Endometrial microvascular endothelial cells (primary cell): ENCODE measurements around the gene GOLT1B. TPM values are rescaled to one million over a fixed set of nuclear protein-coding genes. Genes with fewer than 3 reads are reported as not detected.
"Not testable (repeated sequence)": the region's sequence is repeated elsewhere in the genome, so short reads cannot be mapped to it uniquely, and the experiment has no call there.

ENCODE experiments used
- in situ Hi-C: cut with HindIII; loops from 2 replicates; pipeline ENCODE4 v1.10.0; 2017; ENCODE audit warnings: low sequenced_read_pairs, low pct_unique_long_range_greater_than_20kb; ENCODE audit errors: inconsistent ontology term
- total RNA-seq: library from RNA; depleted of rRNA; stranded (reverse); fragments of >200 nt; gene quantifications from one replicate; pipeline ENCODE4 v1.2.3, GENCODE V29; 2015; ENCODE audit errors: inconsistent ontology term

Gene GOLT1B, protein sequence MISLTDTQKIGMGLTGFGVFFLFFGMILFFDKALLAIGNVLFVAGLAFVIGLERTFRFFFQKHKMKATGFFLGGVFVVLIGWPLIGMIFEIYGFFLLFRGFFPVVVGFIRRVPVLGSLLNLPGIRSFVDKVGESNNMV
- 41.6 TPM for total RNA-seq

DNA sequence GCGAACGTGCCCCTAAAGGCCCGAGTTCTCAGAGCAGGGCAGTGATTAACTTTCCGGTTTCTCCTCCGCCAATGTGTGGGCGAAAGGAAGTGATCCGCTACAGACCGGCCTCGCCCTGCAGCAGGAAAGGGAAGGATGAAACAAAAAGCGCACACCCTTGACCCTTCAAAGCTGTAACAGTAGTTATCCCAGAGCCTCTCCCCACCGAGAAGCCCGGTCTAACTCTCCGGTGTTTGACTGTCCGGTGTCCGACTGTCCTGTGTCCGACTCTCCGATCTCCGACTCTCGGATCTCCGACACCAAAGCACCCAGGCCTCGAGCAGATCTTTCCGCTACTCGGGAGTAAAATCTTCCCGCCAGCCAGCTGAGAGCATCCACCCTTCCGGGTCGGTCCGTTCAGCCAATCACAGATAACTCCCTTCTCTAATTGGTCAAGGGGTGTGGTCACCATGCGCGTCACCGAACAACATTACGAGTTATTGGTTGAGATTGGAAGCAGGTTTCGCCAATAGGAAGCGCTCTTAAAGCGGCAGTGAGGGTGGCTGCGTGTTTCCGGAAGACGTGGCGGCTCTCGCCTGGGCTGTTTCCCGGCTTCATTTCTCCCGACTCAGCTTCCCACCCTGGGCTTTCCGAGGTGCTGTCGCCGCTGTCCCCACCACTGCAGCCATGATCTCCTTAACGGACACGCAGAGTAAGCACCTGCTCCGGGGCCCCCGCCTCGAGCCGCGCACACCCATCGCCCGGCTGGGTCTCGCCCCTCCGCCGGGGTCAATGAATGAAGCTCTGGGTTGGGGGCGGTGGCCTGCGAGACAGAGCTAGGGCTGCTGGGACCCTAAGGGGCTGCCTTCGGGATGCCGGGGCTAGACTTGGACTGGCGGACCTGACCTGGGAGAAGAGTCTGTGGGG is at the start of gene GOLT1B, which contains the start of gene RECQL:
TSS of gene GOLT1B (plus strand) at position 532 of the 906 bp plus-strand sequence. CDS start at position 667, 135 bp downstream.
TSS of gene RECQL (minus strand) at position 378 of the 906 bp plus-strand sequence. CDS start 2,065 bp downstream, outside the sequence.
- in situ Hi-C loops: no loop called here

DNA sequence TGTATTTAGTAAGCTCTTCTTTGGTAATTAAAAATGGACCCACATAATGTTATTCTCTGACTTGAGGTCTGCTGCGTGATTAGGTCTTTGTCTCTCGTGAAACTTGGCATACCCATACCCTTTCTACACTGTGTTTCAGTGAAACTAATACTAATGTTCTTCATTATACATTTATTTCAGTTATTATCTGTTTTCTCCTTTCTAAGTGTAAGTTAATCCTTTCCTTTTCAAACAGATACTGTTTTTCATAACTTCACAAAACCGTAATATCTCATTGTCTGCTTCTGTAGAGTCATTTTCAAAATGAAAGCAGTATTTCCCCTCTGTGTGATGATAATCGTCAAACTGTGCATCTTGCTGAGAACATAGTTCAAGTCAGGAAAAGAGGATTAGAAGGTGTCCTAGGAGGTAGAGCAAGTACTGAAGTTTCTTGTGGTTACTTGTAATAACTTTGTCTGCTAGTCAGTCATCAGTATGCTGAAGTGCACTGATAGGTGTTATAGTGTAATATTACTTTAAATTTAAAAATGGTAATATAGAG is 48.2 kb upstream of the GOLT1B start:
- in situ Hi-C loops: no loop called here

DNA sequence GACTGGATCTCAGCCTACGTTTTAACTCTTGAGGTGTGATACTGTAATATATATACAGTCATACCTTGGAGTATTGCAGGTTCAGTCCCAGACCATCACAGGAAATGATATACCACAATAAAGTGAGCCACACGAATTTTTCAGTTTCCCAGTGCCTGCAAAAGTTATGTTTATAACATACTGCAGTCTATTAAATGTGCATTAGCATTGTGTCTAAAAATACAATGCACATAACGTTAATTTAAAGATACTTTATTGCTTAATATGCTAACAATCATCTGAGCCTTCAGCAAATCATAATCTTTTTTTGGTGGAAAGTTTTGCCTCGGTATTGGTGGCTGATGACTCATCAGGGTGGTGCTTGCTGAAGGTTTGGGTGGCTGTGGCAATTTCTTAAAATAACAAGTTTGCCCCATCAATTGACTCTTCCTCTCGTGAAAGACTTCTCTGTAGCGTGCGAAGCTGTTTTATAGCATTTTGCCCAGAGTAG is 45.3 kb upstream of the GOLT1B start:
- in situ Hi-C loops: no loop called here

DNA sequence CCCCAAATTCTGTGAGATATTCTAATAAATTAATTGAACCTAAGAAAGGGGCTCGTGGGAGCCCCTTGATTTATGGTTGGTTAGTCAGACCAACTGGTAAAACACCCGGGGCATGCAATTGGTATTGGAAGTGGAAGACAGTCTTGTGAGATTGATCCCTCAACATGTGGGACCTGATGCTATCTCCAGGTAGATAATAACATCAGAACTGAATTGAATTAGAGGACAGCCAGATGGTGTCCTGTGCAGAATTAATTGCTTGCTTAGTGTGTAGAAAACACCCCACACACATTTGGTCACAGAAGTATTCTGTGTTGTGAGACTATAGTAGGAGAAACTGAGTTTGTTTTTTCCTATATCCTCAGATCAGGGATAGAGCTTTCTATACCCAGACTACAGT is 42.1 kb upstream of the GOLT1B start:
- in situ Hi-C loops: no loop called here

DNA sequence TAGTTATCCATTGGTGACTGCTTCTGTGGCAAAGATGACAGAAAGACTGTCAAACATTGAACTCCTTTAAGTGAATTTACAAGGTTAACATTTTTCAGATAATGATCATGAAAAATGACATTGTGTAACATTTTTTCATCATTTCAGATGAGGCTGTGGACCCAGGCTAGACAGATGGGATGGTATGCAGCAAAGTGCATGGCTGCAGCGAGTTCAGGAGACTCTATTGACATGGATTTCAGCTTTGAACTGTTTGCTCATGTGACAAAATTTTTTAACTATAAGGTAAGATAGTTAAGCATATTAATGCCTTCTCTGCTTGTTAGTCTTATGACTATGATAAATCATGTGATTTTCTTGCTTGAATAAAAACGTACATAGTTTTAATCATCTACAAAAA is 34.3 kb upstream of the GOLT1B start:
- in situ Hi-C loops: not testable (repeated sequence)

DNA sequence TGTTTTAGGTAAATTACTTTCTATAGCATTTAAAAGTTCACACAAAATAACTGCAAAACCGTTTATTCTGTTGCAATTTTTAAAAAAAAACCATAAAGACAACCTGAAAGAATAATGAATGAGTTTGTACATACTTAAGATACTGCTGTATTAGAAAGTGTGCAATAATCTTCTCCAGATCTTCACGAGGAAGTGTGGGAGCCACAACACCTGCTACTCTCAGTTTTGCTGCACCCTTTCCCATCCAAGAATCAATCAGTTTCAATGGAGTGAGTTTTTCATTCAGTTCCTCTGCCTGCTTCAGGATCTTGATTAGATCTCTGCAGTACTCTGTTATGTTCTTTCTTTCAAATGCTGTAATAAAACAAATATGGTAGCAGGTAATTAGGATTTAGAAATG is 30.3 kb upstream of the GOLT1B start:
- in situ Hi-C loops: no loop called here

DNA sequence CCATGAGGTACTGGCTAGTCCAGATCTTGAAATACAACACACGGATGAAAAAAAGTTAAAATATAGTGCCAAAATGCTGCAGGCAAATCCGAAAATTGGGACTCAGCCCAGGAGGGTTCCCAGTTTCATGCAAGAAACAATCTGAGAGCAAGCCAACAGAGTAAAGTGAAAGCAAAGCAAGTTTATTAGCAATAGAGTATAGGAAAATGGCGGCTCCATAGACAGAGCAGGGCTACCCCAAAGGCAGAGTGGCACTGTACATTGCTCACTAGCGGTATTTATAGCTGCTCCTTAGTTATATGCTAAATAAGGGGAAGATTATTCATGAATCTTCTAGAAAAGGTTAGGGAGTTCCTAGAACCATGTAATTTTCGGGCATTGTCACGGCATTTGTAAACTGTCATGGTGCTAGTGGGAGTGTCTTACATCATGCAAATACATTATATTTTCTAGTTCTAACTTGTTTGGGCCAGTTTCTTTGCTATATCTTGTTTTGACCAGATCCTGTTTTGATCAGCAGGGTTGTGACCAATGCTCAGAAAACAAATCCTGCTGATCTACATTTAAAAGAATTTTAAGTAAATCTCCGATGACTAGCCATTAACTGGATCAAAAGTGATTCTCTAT is 29.3 kb upstream of the GOLT1B start:
- in situ Hi-C loops: no loop called here

DNA sequence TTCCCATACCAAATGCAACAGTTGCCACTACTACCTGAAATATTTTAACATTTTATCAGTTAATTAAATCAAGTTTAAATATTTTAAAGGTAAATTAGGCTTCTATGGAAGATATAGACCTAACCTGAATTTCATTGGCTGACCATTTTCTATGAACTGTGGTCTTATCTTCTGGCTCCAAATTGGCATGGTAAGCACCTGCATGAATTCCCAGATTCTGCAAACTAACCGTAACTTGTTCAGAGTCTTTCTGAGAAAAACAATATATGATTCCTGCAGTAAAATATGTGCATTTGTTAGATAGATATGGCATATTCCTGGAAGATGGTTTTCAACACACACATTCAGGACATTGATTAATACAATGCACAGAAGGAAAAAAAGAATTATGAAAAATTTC is 26.0 kb upstream of the GOLT1B start:
- in situ Hi-C loops: no loop called here

DNA sequence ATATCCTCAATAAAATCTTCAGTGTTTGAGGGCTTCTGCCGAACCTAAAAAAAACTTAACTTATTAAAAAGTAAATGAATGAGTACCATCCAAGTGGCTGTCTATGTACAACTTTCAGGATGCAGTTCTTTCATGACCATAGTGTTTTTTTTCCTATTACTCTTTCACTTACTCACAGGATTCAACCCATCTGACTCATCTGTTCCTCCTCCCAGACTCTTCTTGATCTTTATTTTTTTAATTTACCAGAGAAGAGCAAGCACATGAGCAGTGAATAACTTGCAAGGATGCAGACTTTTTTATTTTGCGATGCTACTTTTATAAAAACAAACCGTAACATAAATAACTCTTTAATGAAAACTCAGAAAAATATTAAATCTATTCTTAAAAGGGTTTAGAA is 24.6 kb upstream of the GOLT1B start:
- in situ Hi-C loops: no loop called here

DNA sequence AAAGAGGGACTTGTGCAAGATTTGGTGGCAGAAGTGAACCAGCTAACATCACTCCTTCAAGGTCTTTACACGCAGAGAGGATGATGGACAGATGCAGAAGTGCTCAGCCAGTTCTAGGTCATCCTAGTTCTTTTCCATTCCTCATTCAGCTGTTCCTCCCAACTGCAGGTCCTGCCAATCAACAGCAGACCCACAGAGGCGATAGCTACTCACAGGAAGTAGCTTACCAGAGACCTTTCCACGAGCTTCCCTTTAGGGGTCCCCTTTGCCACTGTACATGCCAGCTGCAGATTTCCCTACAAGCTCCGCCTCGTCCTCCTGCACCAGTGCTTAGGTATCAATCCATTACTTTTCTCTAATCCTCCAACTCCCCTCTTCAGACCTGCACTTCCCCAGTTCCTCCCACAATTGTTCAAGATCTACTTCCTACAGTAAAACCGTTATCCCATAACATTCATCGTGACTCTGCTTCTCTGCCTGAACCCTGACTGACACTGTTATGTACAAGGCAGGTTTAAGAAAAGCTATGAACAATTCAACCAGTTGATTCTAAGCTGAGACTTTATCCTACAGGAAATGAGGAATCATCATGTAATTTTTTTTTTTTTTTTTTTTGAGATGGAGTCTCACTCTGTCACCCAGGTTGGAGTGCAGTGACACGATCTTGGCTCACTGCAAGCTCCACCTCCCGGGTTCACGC is 22.7 kb upstream of the GOLT1B start:
- in situ Hi-C loops: no loop called here

DNA sequence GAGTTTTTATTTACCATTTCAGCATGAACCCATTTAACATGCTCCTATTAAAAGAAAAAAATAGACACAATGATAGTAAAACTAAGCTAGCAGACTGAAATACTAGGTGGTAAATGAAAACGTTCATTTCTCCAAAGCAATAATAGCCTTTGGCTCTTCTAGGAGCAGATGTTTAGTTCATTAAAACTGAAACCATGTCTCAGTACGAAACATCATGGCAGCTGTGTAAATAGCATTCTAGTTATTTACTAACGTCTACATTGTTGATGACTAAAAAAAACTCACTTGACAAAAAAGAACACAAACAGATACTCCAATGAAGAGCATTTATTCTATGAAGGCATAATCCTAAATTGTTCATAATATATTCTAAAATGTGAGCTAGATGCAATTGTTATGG is 18.1 kb upstream of the GOLT1B start:
- in situ Hi-C loops: no loop called here

DNA sequence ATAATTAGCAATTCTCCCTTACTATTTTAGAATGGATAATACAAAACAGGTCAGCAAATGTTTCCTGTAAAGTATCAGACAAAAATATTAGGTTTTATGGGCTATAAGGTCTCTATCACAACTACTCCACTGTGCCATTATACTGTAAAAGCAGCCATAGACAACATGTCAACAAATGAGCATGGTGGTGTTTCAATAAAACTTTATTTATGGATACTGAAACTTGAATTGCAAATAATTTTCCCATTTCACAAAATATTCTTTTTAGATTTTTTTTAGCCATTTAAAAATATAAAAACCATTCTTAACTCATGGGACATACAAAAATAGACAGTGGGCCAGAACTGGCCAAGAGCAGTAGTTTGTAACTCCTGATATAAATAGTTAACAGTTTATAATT is 15.6 kb upstream of the GOLT1B start:
- in situ Hi-C loops: no loop called here

DNA sequence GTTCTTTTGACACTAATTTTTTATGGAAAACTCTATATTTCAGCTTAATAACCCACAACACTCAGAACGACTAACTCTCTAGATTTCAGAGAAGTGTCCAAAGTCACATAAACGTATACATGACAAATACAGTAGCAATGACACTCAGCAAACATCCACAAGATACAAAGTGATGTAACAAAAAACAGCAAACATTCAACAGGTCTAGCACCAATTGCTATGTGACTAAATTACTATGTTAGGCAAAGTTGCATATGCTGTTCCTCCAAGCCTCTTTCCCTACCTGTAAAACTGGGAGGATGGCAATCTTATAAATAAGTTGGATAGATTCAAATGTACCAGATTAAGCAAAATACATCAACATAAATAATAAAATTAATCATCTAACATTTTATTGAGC is 1.8 kb upstream of the GOLT1B start:
- in situ Hi-C loops: no loop called here

DNA sequence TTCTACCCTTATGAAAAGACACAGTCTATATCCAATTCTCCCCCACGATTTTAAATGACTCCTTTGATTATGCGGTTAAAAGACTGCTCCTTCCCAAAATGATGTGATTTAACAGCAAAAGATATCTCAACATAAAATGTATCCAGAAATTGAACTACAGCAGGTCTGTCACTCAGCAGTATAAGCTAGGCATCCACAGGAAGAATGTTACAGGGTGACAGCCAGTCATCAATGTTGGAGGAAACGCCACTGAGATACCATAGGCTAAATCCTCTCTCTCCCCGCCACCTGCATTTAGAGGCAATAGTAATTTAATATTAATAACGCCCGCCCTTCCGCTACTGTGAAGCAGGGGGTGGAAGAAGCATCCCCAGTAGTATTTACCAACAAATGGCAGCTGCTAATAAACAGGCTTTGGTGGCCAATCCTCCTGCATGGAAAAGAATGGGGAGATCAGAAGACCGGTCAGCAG is 767 bp upstream of the GOLT1B start:
- in situ Hi-C loops: no loop called here

DNA sequence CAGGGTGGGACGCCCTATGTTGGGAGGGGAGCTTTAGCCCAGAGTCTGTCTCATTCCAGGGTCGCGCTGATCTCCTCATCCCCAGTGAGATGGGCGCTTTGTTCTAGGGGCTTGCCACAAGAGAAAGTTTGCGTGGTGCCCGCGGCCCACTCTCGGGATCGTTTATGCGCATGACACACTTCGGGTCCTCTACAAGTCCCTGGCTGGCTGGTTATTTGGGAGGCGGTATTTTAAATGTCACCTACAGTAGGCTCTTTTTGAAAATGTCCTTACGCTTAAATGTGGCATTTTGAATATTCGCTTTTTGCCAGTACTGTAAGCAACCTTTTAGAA is 541 bp downstream of the GOLT1B start:
- in situ Hi-C loops: no loop called here

DNA sequence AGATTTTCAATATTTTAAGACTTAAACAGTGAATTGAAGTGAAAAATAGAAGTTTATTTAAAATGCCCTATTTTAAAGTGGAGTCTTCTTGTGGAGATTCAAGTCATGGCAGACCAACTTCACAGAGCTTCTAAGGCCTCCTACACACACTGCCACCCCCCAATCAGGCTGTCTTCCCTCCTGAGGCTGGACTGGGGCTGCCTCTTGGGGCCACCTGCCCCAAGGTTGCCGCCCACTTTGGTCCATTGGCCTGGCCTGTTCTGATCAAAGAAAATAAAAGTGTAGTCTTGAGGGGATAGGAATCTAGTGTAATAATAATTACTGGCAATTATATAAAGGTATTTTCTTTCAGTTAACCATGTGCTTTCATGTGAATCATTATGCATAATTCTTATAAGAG is 1.3 kb downstream of the GOLT1B start:
- in situ Hi-C loops: no loop called here

DNA sequence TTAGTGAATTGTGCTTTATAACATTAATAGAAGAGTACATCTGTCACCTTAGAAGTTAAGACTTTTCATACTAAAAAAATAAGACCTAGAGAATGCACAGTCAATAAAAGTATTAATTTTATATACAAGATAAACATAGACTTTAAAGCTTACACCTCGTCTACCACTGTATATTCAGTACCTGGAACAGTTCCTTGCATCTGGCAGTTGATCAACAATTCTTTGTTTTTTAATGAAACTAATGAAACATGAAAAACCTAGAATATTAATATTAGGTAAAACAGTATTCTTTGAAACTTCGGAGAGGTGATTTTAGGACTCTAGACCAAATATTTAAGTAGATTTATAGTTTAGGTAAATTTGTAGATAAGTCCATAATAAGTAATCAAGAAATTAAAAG is 4.3 kb downstream of the GOLT1B start:
- in situ Hi-C loops: no loop called here

DNA sequence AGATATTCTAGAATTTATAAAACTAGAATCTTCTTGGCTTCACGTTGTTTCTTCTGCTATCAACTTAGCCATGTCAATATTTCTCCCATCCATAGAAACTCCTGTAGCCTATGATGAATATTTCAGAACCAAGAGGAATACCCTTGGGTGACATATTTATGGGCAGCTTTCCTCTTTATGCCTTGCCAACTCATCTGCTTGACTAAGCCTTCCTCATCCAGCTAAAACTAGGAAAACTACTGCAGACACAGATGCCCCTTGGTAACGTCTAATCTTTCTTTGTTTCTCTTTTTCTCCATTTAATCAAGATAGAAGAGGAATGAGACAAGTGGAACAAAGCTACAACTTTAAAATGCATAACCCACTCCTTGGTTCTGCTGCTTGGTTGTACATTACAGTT is 6.3 kb downstream of the GOLT1B start:
- in situ Hi-C loops: no loop called here

DNA sequence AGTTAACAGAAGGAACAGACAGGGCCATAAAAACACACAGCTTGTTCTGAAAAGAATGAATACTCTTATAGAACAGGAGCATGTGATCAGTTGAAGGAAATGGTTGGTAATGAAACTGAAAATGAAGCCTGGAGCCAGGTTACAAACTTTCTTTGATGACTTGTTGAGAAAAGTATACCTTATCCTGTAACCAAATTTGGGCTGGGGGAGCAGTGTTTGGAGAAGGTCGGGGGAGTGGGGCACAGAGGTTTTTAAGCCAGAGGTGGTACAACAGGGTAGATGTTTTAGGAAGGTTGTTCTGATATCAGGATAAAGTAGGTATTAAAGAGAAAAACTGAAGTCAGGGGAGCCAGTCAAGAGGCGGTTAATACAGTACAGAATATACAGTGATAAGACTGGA is 8.2 kb downstream of the GOLT1B start:
- in situ Hi-C loops: no loop called here
